Stimulated activated CD4-positive, alpha-beta T cell treated with anti-CD3 and anti-CD28 coated beads, Interleukin-2, amount 100 ng/mL, for 24 hours (primary cell): ENCODE results near the gene ARHGEF16.

Source experiments
- DNase-seq, 2 donors: peaks; one replicate each; pipeline ENCODE4 v3.0.0-alpha.2; 2020

ARHGEF16 gene

GRCh38 chr1:3457910-3458883 is 3.7 kb downstream of the ARHGEF16 start:
- DNase-seq, result no peak

GRCh38 chr1:3459051-3459908 is 4.8 kb downstream of the ARHGEF16 start:
- no peak for DNase-seq

- DNase-seq, result no peak
These were observed 5.6 kb downstream of the ARHGEF16 start for GRCh38 chr1:3459940-3460671.

- no peak for DNase-seq
These were observed 6.2 kb downstream of the ARHGEF16 start for GRCh38 chr1:3460672-3461131.

- DNase-seq, result no peak
These were observed 6.9 kb downstream of the ARHGEF16 start for GRCh38 chr1:3461238-3461933.

GRCh38 chr1:3461934-3462275 is 7.4 kb downstream of the ARHGEF16 start:
- DNase-seq, result no peak

GRCh38 chr1:3462356-3463012 is 8.0 kb downstream of the ARHGEF16 start:
- DNase-seq, result no peak

- DNase-seq, result no peak
These were observed 8.5 kb downstream of the ARHGEF16 start for GRCh38 chr1:3463013-3463385.

- DNase-seq, result no peak
These were observed 9.0 kb downstream of the ARHGEF16 start for GRCh38 chr1:3463408-3463863.

GRCh38 chr1:3463891-3464648 is 9.6 kb downstream of the ARHGEF16 start:
- DNase-seq, result no peak

GRCh38 chr1:3464649-3465025 is 10.2 kb downstream of the ARHGEF16 start:
- DNase-seq, result no peak

- DNase-seq, result no peak
These were observed 10.8 kb downstream of the ARHGEF16 start for GRCh38 chr1:3465091-3465934.

GRCh38 chr1:3465935-3466321 is 11.5 kb downstream of the ARHGEF16 start:
- no peak for DNase-seq

- DNase-seq, result no peak
These were observed 12.1 kb downstream of the ARHGEF16 start for GRCh38 chr1:3466366-3467075.

GRCh38 chr1:3467096-3468036 is 12.9 kb downstream of the ARHGEF16 start:
- DNase-seq, result no peak

GRCh38 chr1:3468236-3469103 is 14.0 kb downstream of the ARHGEF16 start:
- DNase-seq, result no peak
